Measurements from ENCODE around the gene TOR1AIP2.

DNA sequence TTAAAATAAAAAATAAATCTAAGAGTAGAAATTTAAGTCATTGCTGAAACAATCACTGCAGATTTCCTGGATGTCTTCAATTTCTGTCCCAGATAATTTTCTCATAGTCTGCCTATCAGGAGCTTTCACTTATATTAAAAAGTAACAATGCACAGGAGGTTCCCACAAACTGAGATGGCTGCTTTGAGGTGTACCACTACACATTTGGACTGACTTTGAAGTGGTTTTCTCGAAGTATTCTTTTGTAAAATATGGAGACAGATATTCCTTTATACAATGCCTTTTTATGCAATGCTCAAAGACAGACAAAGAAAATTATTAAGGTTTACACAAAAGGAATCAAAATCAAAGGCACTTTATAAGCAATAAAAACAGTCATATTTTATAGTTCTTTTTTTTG lies 24.5 kb downstream of the TOR1AIP2 start:
- TF ChIP-seq ESRRA (IDR thresholded peaks at IDR 0.05; ENCODE audit: low read length) (no peak), HDAC2 (IDR thresholded peaks at IDR 0.05) (no peak), TCF7 (IDR thresholded peaks at IDR 0.05; ENCODE audit: borderline replicate concordance) (no peak), SPI1 (IDR thresholded peaks at IDR 0.05; ENCODE audit: borderline replicate concordance, insufficient read depth, low read depth, low read length) (no peak), TAF1 (IDR thresholded peaks at IDR 0.05; ENCODE audit: borderline replicate concordance, low read depth, low read length) (no peak), PKNOX1 (IDR thresholded peaks at IDR 0.05) (no peak), POLR2AphosphoS5 (IDR thresholded peaks at IDR 0.05; ENCODE audit: low read length) (no peak), EZH2 (IDR thresholded peaks at IDR 0.05; ENCODE audit: borderline replicate concordance, control insufficient read depth, low read depth, low read length) (no peak), MAX (IDR thresholded peaks at IDR 0.05; ENCODE audit: low read depth, low read length) (no peak), DPF2 (IDR thresholded peaks at IDR 0.05) (no peak)
- TF ChIP-seq, protein P1, sequence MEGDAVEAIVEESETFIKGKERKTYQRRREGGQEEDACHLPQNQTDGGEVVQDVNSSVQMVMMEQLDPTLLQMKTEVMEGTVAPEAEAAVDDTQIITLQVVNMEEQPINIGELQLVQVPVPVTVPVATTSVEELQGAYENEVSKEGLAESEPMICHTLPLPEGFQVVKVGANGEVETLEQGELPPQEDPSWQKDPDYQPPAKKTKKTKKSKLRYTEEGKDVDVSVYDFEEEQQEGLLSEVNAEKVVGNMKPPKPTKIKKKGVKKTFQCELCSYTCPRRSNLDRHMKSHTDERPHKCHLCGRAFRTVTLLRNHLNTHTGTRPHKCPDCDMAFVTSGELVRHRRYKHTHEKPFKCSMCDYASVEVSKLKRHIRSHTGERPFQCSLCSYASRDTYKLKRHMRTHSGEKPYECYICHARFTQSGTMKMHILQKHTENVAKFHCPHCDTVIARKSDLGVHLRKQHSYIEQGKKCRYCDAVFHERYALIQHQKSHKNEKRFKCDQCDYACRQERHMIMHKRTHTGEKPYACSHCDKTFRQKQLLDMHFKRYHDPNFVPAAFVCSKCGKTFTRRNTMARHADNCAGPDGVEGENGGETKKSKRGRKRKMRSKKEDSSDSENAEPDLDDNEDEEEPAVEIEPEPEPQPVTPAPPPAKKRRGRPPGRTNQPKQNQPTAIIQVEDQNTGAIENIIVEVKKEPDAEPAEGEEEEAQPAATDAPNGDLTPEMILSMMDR (IDR thresholded peaks at IDR 0.05 in 2 of 3, conservative IDR thresholded peaks at IDR 0.05 in 1 of 3; ENCODE audit: control insufficient read depth in 2 of 3, extremely low read depth in 1 of 3, insufficient read depth in 1 of 3, low read depth in 3 of 3, low read length in 3 of 3): no peak
